Pancreas (tissue), 10 donors: Measurements from ENCODE around the gene AIG1. TPM values are rescaled to one million over a fixed set of nuclear protein-coding genes. Genes with fewer than 3 reads are reported as not detected.
A peak's percentile ranks its signal among the peaks of the same experiment; 100 is the strongest.

Source experiments
- ATAC-seq, 4 donors: fragments of 200-7000 bp; cut with Tn5 transposase; one replicate each; pipeline versions ENCODE4 v1.8.0 to v1.9.1; 2020; ENCODE audit warnings: mild to moderate bottlenecking in 4 of 4, moderate library complexity in 4 of 4
- DNase-seq, 6 donors: peaks; one replicate each; pipeline ENCODE4 v3.0.0-alpha.2; 2020
- FAIRE-seq: peaks from 2 replicates; lab custom pipeline; 2012; peaks lifted over from hg19 to GRCh38; lab: Jason Lieb, UNC
- H3K27ac ChIP-seq, 4 donors: fragments of 200-600 bp; sonication (generic); 1 replicate in 3 of 4; 2 replicates in 1 of 4; pipeline versions ENCODE4 v1.5.0 to v1.8.0; 2020
- H3K27me3 ChIP-seq, 4 donors: fragments of 200-600 bp; one replicate each; pipeline ENCODE4 v1.8.0; 2021
- H3K36me3 ChIP-seq, 3 donors: fragments of 200-600 bp; sonication (generic) in 1 of 3; one replicate each; pipeline versions ENCODE4 v1.5.0 to v1.8.0; 2020 to 2021
- H3K4me1 ChIP-seq, 3 donors: fragments of 200-600 bp; one replicate each; pipeline ENCODE4 v1.8.0; 2021
- H3K4me3 ChIP-seq, 4 donors: fragments of 200-600 bp; sonication (generic) in 2 of 4; one replicate each; pipeline versions ENCODE4 v1.5.0 to v1.8.0; 2020 to 2021
- H3K9me3 ChIP-seq, 4 donors: fragments of 200-600 bp; one replicate each; pipeline ENCODE4 v1.8.0; 2021
- WGBS, 2 donors: extraction: QIAGEN DNeasy Blood & Tissue Kit; methylation state at CpG; one replicate each; pipeline ENCODE4 v1.1.7; 2013; 5-methylcytosine and 5-hydroxymethylcytosine counted together
- intact Hi-C, 3 donors: fragments of 100-400 bp; cut with DNase I; formaldehyde crosslinking; loops; one replicate each; pipeline versions ENCODE4 v1.11.1 to v1.14.2; 2022
- polyA plus RNA-seq, 2 donors: library from polyadenylated mRNA; stranded (reverse); fragments of 200-250 nt; gene quantifications; one replicate each; pipeline ENCODE4 v1.2.3, GENCODE V29; 2013
- total RNA-seq, 6 donors: library from RNA; stranded (reverse); fragmentation: NEBNext Ultra II Directional in 4 of 6; extraction: Animal tissue kit (Norgen Biotek cat#: 25700) in 4 of 6; gene quantifications; one replicate each; pipeline versions ENCODE4 v1.2.1 to v1.2.4, GENCODE V29; 2021 to 2023
- TF ChIP-seq, protein P1 (sequence below), 4 donors: fragments of 200-600 bp; sonication (generic) in 3 of 4; IDR thresholded peaks; one replicate each; pipeline versions ENCODE4 v1.5.0 to v1.8.0; 2021; ENCODE audit warnings: antibody characterized with exemption in 4 of 4
- donor health status: healthy with polysubstance abuse.
- donor health status: DM: no; HTN: no; CAD: no; lungs with moderate emphysema.
- donor health status: DM: no; HTN: no; CAD: no.
- donor health status: control.
- donor health status: control.
- donor health status: Bipolar disorder and iron deficiency.
- donor health status: DM: yes; HTN: yes; CAD: no.
- donor health status: DM: no; HTN: no; CAD: no.
- donor health status: DM: no; HTN: no; CAD: no.
- donor health status: DM: yes; HTN: yes; CAD: no.

Gene AIG1
- total and polyA plus RNA-seq, 8 donors: 8.7 to 28.9 (median 14.9) TPM

DNA sequence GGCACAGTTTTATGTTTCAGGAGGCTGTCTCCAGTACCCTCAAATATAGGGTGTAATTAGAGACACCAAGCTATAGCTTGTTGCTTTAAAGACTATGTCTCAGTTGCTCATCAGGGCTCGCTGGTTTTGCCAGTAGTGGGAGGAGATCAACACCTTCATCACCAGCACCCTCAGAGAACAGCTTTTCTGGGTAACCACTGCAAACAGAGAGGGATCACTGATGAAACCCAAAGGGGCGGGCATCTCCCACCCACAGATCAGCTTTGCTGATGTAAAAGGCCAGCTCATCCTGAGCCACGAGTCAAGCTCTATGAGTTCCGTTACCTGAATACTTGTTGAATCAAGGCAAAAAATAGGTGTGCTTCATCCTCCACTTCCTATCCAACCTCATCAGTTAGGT is 187.7 kb downstream of the AIG1 start:
- H3K36me3 ChIP-seq: no peaks in the 10 kb centered on the region
- ATAC-seq: no peak
- H3K9me3 ChIP-seq: no peaks in the 10 kb centered on the region
- no peak overlapping the region for H3K27ac ChIP-seq
- H3K4me3 ChIP-seq: no peak overlapping the region
- FAIRE-seq: no peak
- DNase-seq: no peak
- intact Hi-C loops: no loop called here
- 93 to 94% methylated on average over 4 of the region's 4 CpGs for WGBS, 2 donors
- peaks cover 0 to 3% (median 0%) of the 10 kb centered on the region in 3 donors for H3K4me1 ChIP-seq
- H3K27me3 ChIP-seq: no peaks in the 10 kb centered on the region
- TF ChIP-seq, protein P1, sequence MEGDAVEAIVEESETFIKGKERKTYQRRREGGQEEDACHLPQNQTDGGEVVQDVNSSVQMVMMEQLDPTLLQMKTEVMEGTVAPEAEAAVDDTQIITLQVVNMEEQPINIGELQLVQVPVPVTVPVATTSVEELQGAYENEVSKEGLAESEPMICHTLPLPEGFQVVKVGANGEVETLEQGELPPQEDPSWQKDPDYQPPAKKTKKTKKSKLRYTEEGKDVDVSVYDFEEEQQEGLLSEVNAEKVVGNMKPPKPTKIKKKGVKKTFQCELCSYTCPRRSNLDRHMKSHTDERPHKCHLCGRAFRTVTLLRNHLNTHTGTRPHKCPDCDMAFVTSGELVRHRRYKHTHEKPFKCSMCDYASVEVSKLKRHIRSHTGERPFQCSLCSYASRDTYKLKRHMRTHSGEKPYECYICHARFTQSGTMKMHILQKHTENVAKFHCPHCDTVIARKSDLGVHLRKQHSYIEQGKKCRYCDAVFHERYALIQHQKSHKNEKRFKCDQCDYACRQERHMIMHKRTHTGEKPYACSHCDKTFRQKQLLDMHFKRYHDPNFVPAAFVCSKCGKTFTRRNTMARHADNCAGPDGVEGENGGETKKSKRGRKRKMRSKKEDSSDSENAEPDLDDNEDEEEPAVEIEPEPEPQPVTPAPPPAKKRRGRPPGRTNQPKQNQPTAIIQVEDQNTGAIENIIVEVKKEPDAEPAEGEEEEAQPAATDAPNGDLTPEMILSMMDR (IDR thresholded peaks at IDR 0.05): no peak

DNA sequence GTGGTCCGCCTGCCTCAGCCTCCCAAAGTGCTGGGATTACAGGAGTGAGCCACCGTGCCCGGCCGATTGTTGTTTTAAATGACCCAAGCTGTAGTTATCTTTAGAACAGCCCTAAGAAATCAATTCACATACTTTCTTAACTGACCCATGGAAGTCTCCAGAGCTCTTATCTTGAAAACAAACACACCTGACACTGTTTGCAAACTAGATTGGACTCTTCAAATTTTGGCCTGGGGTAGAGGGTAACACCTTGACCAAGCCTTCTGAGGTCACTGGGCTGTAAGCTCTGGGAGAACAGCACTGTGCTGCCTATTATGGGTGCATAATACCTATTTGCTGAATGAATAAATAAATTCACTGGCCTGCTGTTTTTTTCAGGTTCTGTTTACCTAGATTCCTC is 190.6 kb downstream of the AIG1 start:
- Histone ChIP-seq H3K4me3 (no peak overlapping the region), H3K27ac (no peak overlapping the region), H3K4me1 (no peaks in the 10 kb centered on the region), H3K36me3 (no peaks in the 10 kb centered on the region), H3K27me3 (no peaks in the 10 kb centered on the region), H3K9me3 (no peaks in the 10 kb centered on the region)
- TF ChIP-seq, protein P1 (IDR thresholded peaks at IDR 0.05): no peak
- WGBS, 2 donors: 36 to 37% methylated on average over 4 of the region's 4 CpGs
- ATAC-seq (peak; percentile 22 to 80 (median 61)), FAIRE-seq (no peak), DNase-seq (no peak)
- intact Hi-C loops: no loop called here

DNA sequence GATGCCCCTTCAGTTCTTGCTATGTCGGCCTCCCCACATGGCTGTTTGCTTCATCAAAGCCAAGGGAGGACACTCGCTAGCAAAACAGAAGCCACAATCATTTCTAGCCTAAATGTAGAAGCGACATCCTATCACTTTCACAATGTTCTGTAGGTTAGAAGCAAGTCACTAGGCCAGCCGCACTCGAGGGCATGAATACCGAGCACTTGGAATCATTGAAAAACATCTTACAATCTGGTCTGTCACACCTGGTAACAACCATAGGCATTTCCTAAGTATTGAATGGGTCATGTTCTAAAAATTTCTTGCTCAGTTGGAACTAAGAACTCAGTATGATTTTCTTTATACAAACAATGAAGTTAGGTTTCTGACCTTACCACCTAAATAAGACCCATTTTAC is 192.3 kb downstream of the AIG1 start:
- Histone ChIP-seq H3K4me1 (no peaks in the 10 kb centered on the region), H3K36me3 (no peaks in the 10 kb centered on the region), H3K27ac (no peak overlapping the region), H3K27me3 (no peaks in the 10 kb centered on the region), H3K4me3 (no peak overlapping the region), H3K9me3 (no peaks in the 10 kb centered on the region)
- TF ChIP-seq, protein P1 (IDR thresholded peaks at IDR 0.05): no peak
- DNase-seq (no peak), FAIRE-seq (no peak), ATAC-seq (no peak)
- intact Hi-C loops: no loop called here
- 95 to 98% methylated on average over 6 of the region's 6 CpGs for WGBS, 2 donors

DNA sequence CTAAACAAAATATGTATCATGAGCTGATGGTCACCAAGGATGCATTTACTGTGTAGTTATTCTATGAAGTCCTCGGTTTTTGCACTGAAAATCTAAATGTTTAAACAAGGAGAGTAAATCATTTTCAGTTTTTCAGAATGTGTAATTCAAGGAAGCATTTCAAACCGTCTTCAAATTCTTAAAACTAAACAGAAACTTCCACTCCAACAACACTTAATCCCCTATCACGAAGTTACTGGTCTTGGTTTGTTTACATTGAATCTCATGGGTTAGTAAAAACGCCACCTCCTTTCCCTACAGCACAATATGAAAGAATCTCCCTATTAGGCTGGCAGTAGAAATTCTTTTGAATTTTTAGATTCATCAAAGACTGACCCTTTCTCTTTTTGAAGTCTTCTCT is 192.9 kb downstream of the AIG1 start:
- Histone ChIP-seq H3K36me3 (no peaks in the 10 kb centered on the region), H3K4me3 (no peak overlapping the region), H3K27ac (no peak overlapping the region), H3K27me3 (no peaks in the 10 kb centered on the region), H3K9me3 (no peaks in the 10 kb centered on the region), H3K4me1 (no peaks in the 10 kb centered on the region)
- TF ChIP-seq, protein P1 (IDR thresholded peaks at IDR 0.05): no peak
- no peak for DNase-seq
- intact Hi-C loops: no loop called here
- ATAC-seq: no peak
- 76 to 80% methylated on average over 4 of the region's 4 CpGs for WGBS, 2 donors
- FAIRE-seq: no peak

DNA sequence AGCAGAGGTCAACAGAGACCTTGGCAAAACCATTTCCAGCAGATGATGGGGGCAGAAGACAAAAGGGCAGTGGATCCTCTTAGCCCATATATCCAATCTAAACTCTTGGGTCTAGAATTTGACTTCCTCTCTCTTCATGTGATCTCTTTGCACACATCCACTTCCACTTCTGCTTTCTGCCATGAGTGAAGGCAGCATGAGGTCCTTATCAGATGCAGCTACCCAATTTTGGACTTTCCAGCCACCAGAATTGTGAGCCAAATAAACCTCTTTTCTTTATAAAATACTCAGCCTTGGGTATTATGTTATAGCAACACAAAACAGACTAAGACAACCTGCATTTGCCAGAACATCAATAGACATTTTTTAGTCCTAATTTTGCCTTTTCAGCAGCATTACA is 198.3 kb downstream of the AIG1 start:
- FAIRE-seq (no peak), DNase-seq (no peak), ATAC-seq (no peak)
- TF ChIP-seq, protein P1 (IDR thresholded peaks at IDR 0.05): no peak
- Histone ChIP-seq H3K4me1 (no peaks in the 10 kb centered on the region), H3K27ac (no peak overlapping the region), H3K4me3 (no peak overlapping the region), H3K27me3 (no peaks in the 10 kb centered on the region), H3K36me3 (no peaks in the 10 kb centered on the region), H3K9me3 (no peaks in the 10 kb centered on the region)
- intact Hi-C loops: no loop called here
